HG03521 (cell line): ENCODE data around the gene TNIP1.

Source experiments
- ATAC-seq: cut with Tn5 transposase; IDR thresholded peaks from one replicate; pipeline ENCODE4 v1.9.1; 2021; ENCODE audit warnings: mild to moderate bottlenecking, moderate library complexity; ENCODE audit not compliant: unreplicated experiment

TNIP1 gene

GRCh38 chr5:151066920-151067319, 13.9 kb downstream of the TNIP1 start:
- ATAC-seq: no peak

- ATAC-seq: no peak
Measured at GRCh38 chr5:151065609-151066008, 15.2 kb downstream of the TNIP1 start.

GRCh38 chr5:151064916-151065499, 15.8 kb downstream of the TNIP1 start:
- ATAC-seq: no peak

- ATAC-seq: no peak
Measured at GRCh38 chr5:151063142-151063989, 17.5 kb downstream of the TNIP1 start.

GRCh38 chr5:151062405-151063141, 18.3 kb downstream of the TNIP1 start:
- no peak for ATAC-seq

- no peak for ATAC-seq
Measured at GRCh38 chr5:151060742-151061141, 20.1 kb downstream of the TNIP1 start.

GRCh38 chr5:151058891-151059489, 21.8 kb downstream of the TNIP1 start:
- no peak for ATAC-seq

- ATAC-seq: no peak
Measured at GRCh38 chr5:151058301-151058700, 22.5 kb downstream of the TNIP1 start.

- no peak for ATAC-seq
Measured at GRCh38 chr5:151056379-151057325, 24.2 kb downstream of the TNIP1 start.

- ATAC-seq: no peak
Measured at GRCh38 chr5:151055336-151055735, 25.5 kb downstream of the TNIP1 start.

GRCh38 chr5:151054709-151055108, 26.1 kb downstream of the TNIP1 start:
- no peak for ATAC-seq

GRCh38 chr5:151053796-151054462, 26.9 kb downstream of the TNIP1 start:
- no peak for ATAC-seq

GRCh38 chr5:151052836-151053235, 28.0 kb downstream of the TNIP1 start:
- no peak for ATAC-seq

- no peak for ATAC-seq
Measured at GRCh38 chr5:151051931-151052608, 28.8 kb downstream of the TNIP1 start.

GRCh38 chr5:151051066-151051930, 29.5 kb downstream of the TNIP1 start:
- peak; percentile 67 for ATAC-seq

GRCh38 chr5:151048526-151048925, 32.3 kb downstream of the TNIP1 start:
- no peak for ATAC-seq

GRCh38 chr5:151047814-151048425, 32.9 kb downstream of the TNIP1 start:
- ATAC-seq: peak; percentile 60
